Nephron progenitor cell (in vitro differentiated cells): Measurements from ENCODE around the gene ACP6.

Source experiments
- DNase-seq: peaks from one replicate; pipeline ENCODE4 v3.0.0; 2021
- H3K27ac Mint-ChIP-seq: 2 replicates; pipeline ENCODE4 v1.8.0; 2021; ENCODE audit warnings: mild to moderate bottlenecking, moderate library complexity, mixed read lengths
- H3K27me3 Mint-ChIP-seq: 2 replicates; pipeline ENCODE4 v1.8.0; 2021; ENCODE audit warnings: mild to moderate bottlenecking, low read depth, mixed read lengths; ENCODE audit not compliant: poor library complexity
- H3K36me3 Mint-ChIP-seq: 2 replicates; pipeline ENCODE4 v1.8.0; 2021; ENCODE audit warnings: low read depth, mixed read lengths
- H3K4me1 Mint-ChIP-seq: 2 replicates; pipeline ENCODE4 v1.8.0; 2021; ENCODE audit warnings: mixed read lengths
- H3K4me3 Mint-ChIP-seq: 2 replicates; pipeline ENCODE4 v1.8.0; 2021; ENCODE audit warnings: mild to moderate bottlenecking, moderate library complexity, mixed read lengths
- H3K9me3 Mint-ChIP-seq: 2 replicates; pipeline ENCODE4 v1.8.0; 2021; ENCODE audit warnings: mild to moderate bottlenecking, moderate library complexity, mixed read lengths
- CTCF ChIP-seq: fragments of 200-600 bp; sonication (generic); IDR thresholded peaks from 2 replicates; pipeline ENCODE4 v1.5.0; 2021; ENCODE audit warnings: antibody characterized with exemption

ACP6 gene

GRCh38 chr1:147670319-147671001 lies at the start of gene ACP6:
Gene ACP6 (minus strand): TSS chr1:147670524. CDS start chr1:147670048, 476 bp downstream.
- Mint-ChIP-seq H3K9me3 (peaks cover 5% of the 10 kb centered on the region), H3K27me3 (peaks cover 2% of the 10 kb centered on the region), H3K27ac (peak within 1 kb of the TSS; percentile 58), H3K4me1 (peaks cover 49% of the 10 kb centered on the region), H3K4me3 (peak within 1 kb of the TSS; percentile 90), H3K36me3 (peaks cover 13% of the 10 kb centered on the region)
- TF ChIP-seq CTCF, result no peak
- DNase-seq, result peak; percentile 90

- Mint-ChIP-seq H3K27me3 (peaks cover 8% of the 10 kb centered on the region), H3K4me1 (peaks cover 3% of the 10 kb centered on the region), H3K36me3 (no peaks in the 10 kb centered on the region), H3K27ac (no peak overlapping the region), H3K4me3 (no peak overlapping the region), H3K9me3 (peaks cover 10% of the 10 kb centered on the region)
- DNase-seq, result no peak
- no peak for TF ChIP-seq CTCF
These were observed 49.4 kb upstream of the ACP6 start for GRCh38 chr1:147719711-147720225.

GRCh38 chr1:147719029-147719698 lies 48.8 kb upstream of the ACP6 start:
- Mint-ChIP-seq H3K4me1 (peaks cover 3% of the 10 kb centered on the region), H3K27me3 (peaks cover 11% of the 10 kb centered on the region), H3K36me3 (no peaks in the 10 kb centered on the region), H3K27ac (no peak overlapping the region), H3K4me3 (no peak overlapping the region), H3K9me3 (peaks cover 10% of the 10 kb centered on the region)
- DNase-seq, result no peak
- no peak for TF ChIP-seq CTCF

GRCh38 chr1:147717706-147718097 lies 47.4 kb upstream of the ACP6 start:
- Mint-ChIP-seq H3K27me3 (peaks cover 13% of the 10 kb centered on the region), H3K27ac (no peak overlapping the region), H3K4me3 (no peak overlapping the region), H3K4me1 (peaks cover 3% of the 10 kb centered on the region), H3K36me3 (no peaks in the 10 kb centered on the region), H3K9me3 (peaks cover 10% of the 10 kb centered on the region)
- no peak for TF ChIP-seq CTCF
- no peak for DNase-seq

GRCh38 chr1:147717051-147717705 lies 46.9 kb upstream of the ACP6 start:
- no peak for TF ChIP-seq CTCF
- DNase-seq, result no peak
- H3K4me1 Mint-ChIP-seq, result peaks cover 3% of the 10 kb centered on the region
- peak overlapping the region; percentile 29 for H3K27ac Mint-ChIP-seq
- peaks cover 10% of the 10 kb centered on the region for H3K9me3 Mint-ChIP-seq
- peaks cover 12% of the 10 kb centered on the region for H3K27me3 Mint-ChIP-seq
- H3K4me3 Mint-ChIP-seq, result no peak overlapping the region
- H3K36me3 Mint-ChIP-seq, result no peaks in the 10 kb centered on the region
